WTC11 (cell line): Measurements from ENCODE around the gene TBRG1. TPM values are rescaled to one million over a fixed set of nuclear protein-coding genes. Genes with fewer than 3 reads are reported as not detected.

Experiments
- ATAC-seq: fragments of 200-7000 bp; cut with Tn5 transposase; 2 replicates; pipeline ENCODE4 v1.10.0; 2021; ENCODE audit warnings: mild to moderate bottlenecking, moderate library complexity
- CTCF ChIA-PET: fragments of 300-600 bp; sonication (Branson Sonifier 250); formaldehyde crosslinking; loops from one replicate; lab custom pipeline; 2021; ENCODE audit warnings: antibody characterized with exemption; lab: Charles Lee
- POLR2A ChIA-PET: fragments of 350-600 bp; sonication (Branson Sonifier 250); formaldehyde crosslinking; loops from one replicate; lab custom pipeline; 2021; ENCODE audit warnings: antibody characterized with exemption; lab: Charles Lee
- DNase-seq: peaks from one replicate; pipeline ENCODE4 v3.0.0; 2021; ENCODE audit warnings: low spot score
- H3K27ac Mint-ChIP-seq: 2 replicates; pipeline ENCODE4 v1.8.0; 2021; ENCODE audit warnings: mixed read lengths
- H3K27me3 Mint-ChIP-seq: 2 replicates; pipeline ENCODE4 v1.8.0; 2021; ENCODE audit warnings: low read depth, mild to moderate bottlenecking, moderate library complexity, mixed read lengths
- H3K36me3 Mint-ChIP-seq: 2 replicates; pipeline ENCODE4 v1.8.0; 2021; ENCODE audit warnings: mixed read lengths
- H3K4me1 Mint-ChIP-seq: 2 replicates; pipeline ENCODE4 v1.8.0; 2022; ENCODE audit warnings: mixed read lengths
- H3K4me3 Mint-ChIP-seq: 2 replicates; pipeline ENCODE4 v1.8.0; 2021; ENCODE audit warnings: mild to moderate bottlenecking, moderate library complexity, mixed read lengths
- H3K9me3 Mint-ChIP-seq: 2 replicates; pipeline ENCODE4 v1.8.0; 2021; ENCODE audit warnings: mixed read lengths
- ARID4B ChIP-seq: sonication (generic); formaldehyde crosslinking; IDR thresholded peaks from 2 replicates; pipeline ENCODE4 v1.8.0; 2023; ENCODE audit warnings: missing genetic modification reagents, mild to moderate bottlenecking, borderline replicate concordance
- ATF1 ChIP-seq: sonication (generic); formaldehyde crosslinking; IDR thresholded peaks from 2 replicates; pipeline ENCODE4 v1.8.1; 2023; ENCODE audit warnings: mild to moderate bottlenecking, moderate library complexity, missing genetic modification reagents
- ATF6 ChIP-seq: sonication (generic); formaldehyde crosslinking; IDR thresholded peaks from 2 replicates; pipeline ENCODE4 v1.8.1; 2023; ENCODE audit warnings: mild to moderate bottlenecking, missing genetic modification reagents
- E2F1 ChIP-seq: sonication (generic); formaldehyde crosslinking; IDR thresholded peaks from 2 replicates; pipeline ENCODE4 v1.8.0; 2022; ENCODE audit warnings: mild to moderate bottlenecking, missing genetic modification reagents
- E2F4 ChIP-seq: sonication (generic); formaldehyde crosslinking; IDR thresholded peaks from 2 replicates; pipeline ENCODE4 v1.8.1; 2022; ENCODE audit warnings: low read depth, mild to moderate bottlenecking, moderate library complexity, missing genetic modification reagents, borderline replicate concordance
- E2F5 ChIP-seq: sonication (generic); formaldehyde crosslinking; IDR thresholded peaks from 2 replicates; pipeline ENCODE4 v1.8.1; 2022; ENCODE audit warnings: mild to moderate bottlenecking, moderate library complexity, missing genetic modification reagents
- NR1H2 ChIP-seq: sonication (generic); formaldehyde crosslinking; IDR thresholded peaks from 2 replicates; pipeline ENCODE4 v1.9.0; 2021; ENCODE audit warnings: mild to moderate bottlenecking, moderate library complexity, missing genetic modification reagents
- OVOL2 ChIP-seq: fragments of 250-450 bp; sonication (Bioruptor Pico); IDR thresholded peaks from 2 replicates; pipeline ENCODE4 v1.9.0; 2021; ENCODE audit warnings: mild to moderate bottlenecking, borderline replicate concordance
- PRRX2 ChIP-seq: fragments of 250-450 bp; sonication (Bioruptor Pico); IDR thresholded peaks from 2 replicates; pipeline ENCODE4 v1.8.0; 2021; ENCODE audit warnings: mild to moderate bottlenecking
- ZNF138 ChIP-seq: sonication (generic); formaldehyde crosslinking; conservative IDR thresholded peaks from 2 replicates; pipeline ENCODE4 v1.8.1; 2022; ENCODE audit warnings: mild to moderate bottlenecking, moderate library complexity, missing genetic modification reagents
- ZNF263 ChIP-seq: sonication (generic); formaldehyde crosslinking; IDR thresholded peaks from 2 replicates; pipeline ENCODE4 v1.8.1; 2022; ENCODE audit warnings: low read depth, mild to moderate bottlenecking, moderate library complexity, missing genetic modification reagents
- ZNF281 ChIP-seq: sonication (generic); formaldehyde crosslinking; IDR thresholded peaks from 2 replicates; pipeline ENCODE4 v1.8.0; 2023; ENCODE audit warnings: mild to moderate bottlenecking, missing genetic modification reagents
- ZNF396 ChIP-seq: fragments of 250-450 bp; sonication (Bioruptor Pico); IDR thresholded peaks from 2 replicates; pipeline ENCODE4 v1.8.0; 2021; ENCODE audit warnings: mild to moderate bottlenecking, moderate library complexity, borderline replicate concordance
- total RNA-seq: library from RNA; stranded (reverse); gene quantifications from 3 replicates; pipeline ENCODE4 v1.2.3, GENCODE V29; 2021

TBRG1 gene
- total RNA-seq, 1 experiment from 2014 or later, result 30.0 TPM

GRCh38 chr11:124638500-124638899, 15.8 kb downstream of the TBRG1 start (continued):
- TF ChIP-seq ZNF281 (no peak), E2F5 (CRISPR knock-in tag) (no peak), NR1H2 (CRISPR knock-in tag) (no peak), ZNF263 (CRISPR knock-in tag) (no peak), ZNF396 (CRISPR knock-in tag) (no peak)

GRCh38 chr11:124639186-124639585, 16.5 kb downstream of the TBRG1 start:
- POLR2A ChIA-PET, result no interaction called here
- peak; percentile 16; the same call in 1 of the 2 replicates for ATAC-seq
- DNase-seq, result no peak
- no peak overlapping the region for H3K27ac Mint-ChIP-seq
- peaks cover 9% of the 10 kb centered on the region for H3K9me3 Mint-ChIP-seq
- no peak overlapping the region for H3K4me3 Mint-ChIP-seq
- no peaks in the 10 kb centered on the region for H3K27me3 Mint-ChIP-seq
- peaks cover 3% of the 10 kb centered on the region; the same call in 1 of the 2 replicates for H3K4me1 Mint-ChIP-seq
- TF ChIP-seq ATF6 (CRISPR knock-in tag) (no peak), ATF1 (CRISPR knock-in tag) (no peak), E2F1 (CRISPR knock-in tag) (no peak), E2F4 (CRISPR knock-in tag) (no peak), ZNF138 (CRISPR knock-in tag) (no peak), PRRX2 (CRISPR knock-in tag) (no peak), ARID4B (CRISPR knock-in tag) (no peak), OVOL2 (CRISPR knock-in tag) (no peak)
- CTCF ChIA-PET, result interaction anchor here (1.0 to 2.0 kb wide), 7 partner anchors 10 to 237 kb away, joined by 3 to 8 read pairs (median 5); partner anchors contain the start of gene ROBO3
- H3K36me3 Mint-ChIP-seq, result peaks cover 16% of the 10 kb centered on the region
